Skin epidermis (tissue), 12 donors: Measurements from ENCODE around the gene ZNF408.

Source experiments
- H3K27ac ChIP-seq, 21 experiments: fragments of 200-600 bp; sonication (generic) in 11 of 21; one replicate each; pipeline ENCODE4 v1.5.0; 2020; ENCODE audit warnings: mild to moderate bottlenecking in 3 of 21, inconsistent platforms in 2 of 21, moderate library complexity in 2 of 21
- H3K4me3 ChIP-seq, 7 experiments: fragments of 200-600 bp; sonication (generic) in 2 of 7; one replicate each; pipeline ENCODE4 v1.5.0; 2020; ENCODE audit warnings: inconsistent platforms in 2 of 7, mild to moderate bottlenecking in 2 of 7, moderate library complexity in 1 of 7

ZNF408 gene

GRCh38 chr11:46674463-46675287, 26.2 kb upstream of the ZNF408 start:
- Histone ChIP-seq H3K27ac (peak overlapping the region in 20 of 21 experiments; percentile 49 to 88 (median 76)), H3K4me3 (no peak overlapping the region)

DNA sequence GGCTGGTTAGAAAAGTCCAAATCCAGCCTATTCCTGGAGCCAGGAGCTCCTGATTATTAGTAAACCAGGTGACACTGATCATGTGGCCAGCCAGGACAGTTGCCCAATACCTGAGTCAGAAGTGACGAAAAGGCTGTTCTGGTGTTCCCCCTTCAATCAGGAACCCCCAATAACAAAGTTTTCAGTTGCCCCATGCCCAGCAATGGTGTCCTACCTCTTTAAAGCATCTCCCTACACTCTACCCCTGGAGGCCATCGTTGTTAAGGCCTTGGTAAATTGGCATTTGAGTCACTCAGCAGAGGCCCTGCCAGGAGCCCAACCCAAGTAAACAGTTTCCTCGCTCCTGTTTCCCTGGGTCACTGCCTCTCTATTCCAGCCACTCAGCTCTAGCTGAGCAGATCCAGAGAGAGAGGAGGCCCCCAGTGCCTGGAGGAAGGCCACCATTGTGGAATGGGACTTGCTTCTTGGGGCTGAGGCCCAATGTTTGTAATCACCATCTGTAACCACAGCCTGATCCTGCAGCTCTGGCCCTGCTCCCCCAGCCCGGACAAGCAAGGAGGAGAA, 25.5 kb upstream of the ZNF408 start:
- no peak overlapping the region for H3K4me3 ChIP-seq

DNA sequence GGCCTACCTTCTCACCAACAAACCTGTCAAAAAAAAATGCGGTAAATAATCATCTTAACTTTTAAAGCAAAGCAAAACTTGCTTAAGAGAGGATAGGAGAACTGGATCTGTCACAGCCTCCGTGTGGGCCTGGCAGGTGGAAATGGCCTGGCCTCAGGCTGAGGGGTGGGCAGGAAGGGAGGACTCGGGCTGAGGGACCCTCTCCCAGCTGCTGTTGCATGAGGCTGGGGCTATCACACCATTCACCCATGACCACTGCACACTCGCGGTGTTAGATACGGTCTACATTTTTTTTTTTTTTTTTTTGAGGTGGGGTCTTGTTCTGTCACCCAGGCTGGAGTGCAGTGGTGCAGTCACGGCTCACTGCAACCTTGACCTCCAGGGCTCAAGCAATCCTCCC, 24.9 kb upstream of the ZNF408 start:
- peak overlapping the region in 20 of 21 experiments; percentile 49 to 88 (median 76) for H3K27ac ChIP-seq
- no peak overlapping the region for H3K4me3 ChIP-seq

More for the DNA sequence above, 25.5 kb upstream of the ZNF408 start:
- H3K27ac ChIP-seq: peak overlapping the region in 20 of 21 experiments; percentile 49 to 88 (median 76)

GRCh38 chr11:46676436-46677158, 24.2 kb upstream of the ZNF408 start:
- Histone ChIP-seq H3K4me3 (no peak overlapping the region), H3K27ac (peak overlapping the region in 14 of 21 experiments; percentile 32 to 88 (median 77))

DNA sequence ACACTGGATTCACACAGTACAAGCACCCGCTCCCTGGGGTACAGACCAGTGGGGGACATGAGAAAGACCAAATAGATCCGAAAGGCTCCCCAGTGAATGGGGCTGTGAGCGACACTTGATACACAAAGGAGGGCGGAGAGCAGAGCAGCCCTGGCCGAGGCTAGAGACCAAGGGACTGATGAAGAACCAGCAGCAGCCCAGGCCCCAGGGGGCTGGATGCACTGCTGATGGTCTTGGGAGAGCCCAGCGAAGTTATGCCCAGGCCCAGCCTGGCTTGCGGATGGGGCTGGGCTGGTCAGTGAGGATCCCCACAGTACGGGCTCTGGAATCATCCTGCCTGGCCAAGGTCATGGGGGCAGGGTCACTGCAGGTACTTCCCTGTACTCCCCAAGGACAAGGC, 23.7 kb upstream of the ZNF408 start:
- H3K27ac ChIP-seq: peak overlapping the region in 9 of 21 experiments; percentile 8 to 77 (median 44)
- H3K4me3 ChIP-seq: no peak overlapping the region

GRCh38 chr11:46677991-46678740, 22.7 kb upstream of the ZNF408 start:
- H3K4me3 ChIP-seq: no peak overlapping the region
- H3K27ac ChIP-seq: peak overlapping the region in 2 of 21 experiments; percentile 9 to 39

- H3K27ac ChIP-seq: peak overlapping the region in 1 of 21 experiments; percentile 9
Measured at GRCh38 chr11:46678741-46679130, 22.1 kb upstream of the ZNF408 start.

GRCh38 chr11:46679241-46680163, 21.3 kb upstream of the ZNF408 start:
- Histone ChIP-seq H3K27ac (peak overlapping the region in 1 of 21 experiments; percentile 1), H3K4me3 (no peak overlapping the region)

More at GRCh38 chr11:46678741-46679130, 22.1 kb upstream of the ZNF408 start:
- no peak overlapping the region for H3K4me3 ChIP-seq

- Histone ChIP-seq H3K27ac (peak overlapping the region in 1 of 21 experiments; percentile 1), H3K4me3 (no peak overlapping the region)
Measured at GRCh38 chr11:46680164-46680760, 20.6 kb upstream of the ZNF408 start.

DNA sequence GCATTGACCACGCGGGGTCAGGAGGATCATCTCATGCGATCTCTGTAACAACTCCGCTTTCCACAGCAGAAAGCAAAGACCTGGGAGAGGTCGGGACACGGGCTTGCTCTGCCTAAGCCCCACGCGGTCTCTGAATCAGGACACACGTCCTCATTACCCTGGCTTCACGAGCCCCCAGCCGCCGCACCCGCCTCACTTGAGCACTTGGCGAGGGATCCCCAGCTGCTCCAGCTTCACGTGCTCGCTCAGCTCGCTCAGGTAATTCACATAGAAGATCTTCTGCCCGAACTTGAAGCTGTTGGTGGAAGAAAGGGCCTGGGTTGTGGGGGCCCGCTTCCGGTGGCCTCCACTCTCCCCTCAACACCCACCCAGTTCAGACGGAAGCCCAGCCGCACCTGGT, 20.0 kb upstream of the ZNF408 start:
- H3K27ac ChIP-seq: no peak overlapping the region
- H3K4me3 ChIP-seq: no peak overlapping the region

DNA sequence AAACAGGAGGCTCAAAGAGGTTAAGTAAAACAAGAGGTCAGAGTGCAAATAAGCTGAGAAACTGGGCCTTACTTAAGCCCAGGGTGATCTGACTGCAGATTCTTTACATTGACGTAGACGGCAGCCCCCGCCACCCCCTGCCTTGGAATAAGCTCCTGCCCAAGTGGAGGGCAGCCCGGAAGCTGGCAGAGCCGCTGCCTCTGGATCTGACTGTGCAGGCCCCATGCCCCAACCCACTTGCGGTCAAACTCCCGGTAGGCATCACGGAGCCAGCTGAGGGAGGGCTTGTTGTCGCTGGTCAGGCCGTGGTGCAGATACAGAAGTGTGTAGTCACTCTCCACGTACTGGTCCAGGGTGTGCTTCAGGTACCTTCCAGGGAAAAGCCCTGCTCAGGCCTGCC, 19.0 kb upstream of the ZNF408 start:
- H3K4me3 ChIP-seq: no peak overlapping the region
- H3K27ac ChIP-seq: no peak overlapping the region

GRCh38 chr11:46682773-46683752, 17.8 kb upstream of the ZNF408 start:
- Histone ChIP-seq H3K4me3 (no peak overlapping the region), H3K27ac (peak overlapping the region in 7 of 21 experiments; percentile 5 to 65 (median 23))

GRCh38 chr11:46684367-46684766, 16.5 kb upstream of the ZNF408 start:
- H3K27ac ChIP-seq: peak overlapping the region in 4 of 21 experiments; percentile 5 to 65 (median 14)

GRCh38 chr11:46686886-46687795, 13.7 kb upstream of the ZNF408 start:
- H3K4me3 ChIP-seq: no peak overlapping the region
- H3K27ac ChIP-seq: peak overlapping the region in 20 of 21 experiments; percentile 41 to 90 (median 76)

More at GRCh38 chr11:46684367-46684766, 16.5 kb upstream of the ZNF408 start:
- H3K4me3 ChIP-seq: no peak overlapping the region

GRCh38 chr11:46690702-46691101, 10.1 kb upstream of the ZNF408 start:
- Histone ChIP-seq H3K27ac (no peak overlapping the region), H3K4me3 (no peak overlapping the region)

GRCh38 chr11:46692450-46692849, 8.4 kb upstream of the ZNF408 start:
- Histone ChIP-seq H3K4me3 (no peak overlapping the region), H3K27ac (no peak overlapping the region)
